Lower leg skin (tissue), 3 donors: ENCODE data around the gene DYRK3.

Experiments
- CTCF ChIP-seq, 3 donors: fragments of 450-650 bp; IDR thresholded peaks; one replicate each; pipeline ENCODE4 v1.5.1; 2016; ENCODE audit warnings: antibody characterized with exemption in 3 of 3, mild to moderate bottlenecking in 3 of 3, moderate library complexity in 2 of 3
- POLR2A ChIP-seq, 2 donors: fragments of 450-650 bp; IDR thresholded peaks; one replicate each; pipeline ENCODE4 v1.6.1; 2016 to 2017; ENCODE audit warnings: antibody characterized with exemption in 2 of 2, mild to moderate bottlenecking in 1 of 2, moderate library complexity in 1 of 2

DNA sequence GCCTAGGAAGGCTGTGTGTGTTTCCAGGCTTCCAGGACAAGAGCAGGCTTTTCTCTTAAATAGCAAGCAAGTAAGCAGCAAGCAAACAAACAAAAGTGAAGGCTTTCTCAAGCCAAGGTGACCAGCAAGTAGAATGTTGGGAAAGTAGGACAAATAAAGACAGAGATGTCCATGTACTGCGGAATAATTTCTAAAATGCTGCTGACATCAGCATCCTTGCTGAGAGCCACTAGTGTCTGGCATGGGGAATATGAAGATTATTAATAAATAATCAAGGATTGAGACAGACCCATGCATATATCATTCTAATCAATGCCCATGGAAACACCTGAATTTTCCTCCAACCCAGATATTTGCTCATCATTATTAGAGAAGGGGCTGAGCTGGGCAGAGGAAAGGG lies 6.4 kb upstream of the DYRK3 start:
- TF ChIP-seq CTCF (IDR thresholded peaks at IDR 0.05) (no peak), POLR2A (IDR thresholded peaks at IDR 0.05) (no peak)
